ENCODE data around the gene HAL. TPM values are rescaled to one million over a fixed set of nuclear protein-coding genes. Genes with fewer than 3 reads are reported as not detected.

HAL gene
- total and polyA plus RNA-seq, 2 of the 4 experiments (the other 2 are of a cell fraction) = under 0.01 to 0.02 TPM

- Histone ChIP-seq H2BK20ac (ENCODE audit: low read depth, low read length) (no peak overlapping the region), H2BK5ac (ENCODE audit: low read depth, low read length, poor library complexity, severe bottlenecking) (no peak overlapping the region), H4K5ac (ENCODE audit: low read depth, low read length) (no peak overlapping the region), H3K4me3 (ENCODE audit: insufficient read depth, low read depth, low read length) (no peak overlapping the region), H3K4ac (ENCODE audit: low read depth, low read length) (no peak overlapping the region), H2BK15ac (ENCODE audit: low read depth, low read length) (no peak overlapping the region), H3K14ac (replicated peaks; ENCODE audit: low read depth, low read length) (no peak overlapping the region), H3K18ac (ENCODE audit: low read depth, low read length) (no peak overlapping the region), H3K56ac (ENCODE audit: extremely low read depth, insufficient read depth, low read length) (no peak overlapping the region), H4K8ac (ENCODE audit: low read depth in 2 of 2, low read length in 2 of 2) (no peak overlapping the region), H3K9me3 (ENCODE audit: control insufficient read depth, insufficient read depth, low read length) (no peaks in the 10 kb centered on the region), H3K4me2 (ENCODE audit: low read depth, low read length) (no peak overlapping the region), H2AK9ac (replicated peaks; ENCODE audit: low read depth, low read length, poor library complexity) (no peak overlapping the region), H3K27ac (ENCODE audit: insufficient read depth, low read length) (no peak overlapping the region), H2AFZ (replicated peaks; ENCODE audit: low read length, poor library complexity) (no peak overlapping the region), H3K27me3 (ENCODE audit: control insufficient read depth, insufficient read depth, low read length) (peaks cover 10% of the 10 kb centered on the region), H3K4me1 (ENCODE audit: control insufficient read depth, insufficient read depth, low read length) (no peaks in the 10 kb centered on the region), H3K23ac (ENCODE audit: low read depth, low read length) (no peak overlapping the region), H2AK5ac (ENCODE audit: low read depth, low read length) (no peak overlapping the region), H3K36me3 (ENCODE audit: control insufficient read depth, insufficient read depth, low read length) (no peaks in the 10 kb centered on the region), H3K9me1 (ENCODE audit: insufficient read depth, low read length) (no peaks in the 10 kb centered on the region), H2BK120ac (ENCODE audit: low read depth, low read length) (no peak overlapping the region), H4K20me1 (ENCODE audit: insufficient read depth, low read length) (no peaks in the 10 kb centered on the region), H3K79me1 (ENCODE audit: low read depth in 1 of 2, low read length in 2 of 2) (no peaks in the 10 kb centered on the region), H4K91ac (ENCODE audit: insufficient read depth, low read depth, low read length) (no peak overlapping the region), H3K9ac (ENCODE audit: low read depth, low read length) (no peak overlapping the region)
- dilution Hi-C loops (cut with HindIII; ENCODE audit: low sequenced_read_pairs, unreplicated experiment) = no loop called here
- DNase-seq (peak; percentile 15), ATAC-seq (ENCODE audit: low read depth) (no peak)
- CTCF ChIA-PET = no interaction called here
- in situ Hi-C loops (cut with MboI; ENCODE audit: low sequenced_read_pairs) = no loop called here
- TF ChIP-seq MAFK (IDR thresholded peaks at IDR 0.05; ENCODE audit: low read depth, low read length) = no peak
- no peak for TF ChIP-seq POLR2A (IDR thresholded peaks at IDR 0.05; ENCODE audit: low read depth, low read length)
- no peak for TF ChIP-seq FOS (IDR thresholded peaks at IDR 0.05; ENCODE audit: low read depth, low read length)
- TF ChIP-seq CEBPB (IDR thresholded peaks at IDR 0.05; ENCODE audit: low read depth, low read length) = no peak
- no peak for TF ChIP-seq CHD1 (IDR thresholded peaks at IDR 0.05; ENCODE audit: low read depth, low read length)
- WGBS, 2 experiments (ENCODE audit: extremely low coverage in 2 of 2, insufficient read length in 1 of 2) = 92% methylated on average over 4 of the region's 8 CpGs; no CpG with 5 or more reads in 1 of the 2 experiments
- no TSS peak for BruUV-seq (replicated peaks)
- intact Hi-C loops (cut with micrococcal nuclease) = no loop called here
- POLR2A ChIA-PET (ENCODE audit: unreplicated experiment) = no interaction called here
Observed at GRCh38 chr12:95976416-95976832, 19.7 kb downstream of the HAL start.
